ENCODE data around the gene KCNRG. TPM values are rescaled to one million over a fixed set of nuclear protein-coding genes. Genes with fewer than 3 reads are reported as not detected.
"Not testable (repeated sequence)": the region's sequence is repeated elsewhere in the genome, so short reads cannot be mapped to it uniquely, and the experiment has no call there.

KCNRG gene, protein sequence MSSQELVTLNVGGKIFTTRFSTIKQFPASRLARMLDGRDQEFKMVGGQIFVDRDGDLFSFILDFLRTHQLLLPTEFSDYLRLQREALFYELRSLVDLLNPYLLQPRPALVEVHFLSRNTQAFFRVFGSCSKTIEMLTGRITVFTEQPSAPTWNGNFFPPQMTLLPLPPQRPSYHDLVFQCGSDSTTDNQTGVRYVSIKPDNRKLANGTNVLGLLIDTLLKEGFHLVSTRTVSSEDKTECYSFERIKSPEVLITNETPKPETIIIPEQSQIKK
- 3.5 TPM for total RNA-seq
- polyA plus RNA-seq, result 0.68 TPM

DNA sequence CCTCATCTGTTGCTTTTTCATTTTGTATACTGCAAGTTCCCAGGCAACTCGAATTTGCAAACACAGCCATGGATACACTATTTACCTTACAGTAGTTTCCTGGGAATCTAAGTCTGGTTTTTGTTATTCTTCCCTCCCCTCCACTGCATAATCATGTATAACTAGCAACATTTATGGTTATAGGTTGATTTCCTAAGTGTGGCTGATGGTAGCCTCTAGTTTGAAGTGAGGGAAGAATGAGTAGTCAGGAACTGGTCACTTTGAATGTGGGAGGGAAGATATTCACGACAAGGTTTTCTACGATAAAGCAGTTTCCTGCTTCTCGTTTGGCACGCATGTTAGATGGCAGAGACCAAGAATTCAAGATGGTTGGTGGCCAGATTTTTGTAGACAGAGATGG, at the start of gene KCNRG:
Gene KCNRG, plus strand, starts transcription at position 187 of the 400 bp plus-strand sequence. Its CDS starts 50 bp downstream, at position 237.
- no peak for DNase-seq (ENCODE audit: extremely low spot score)
- Histone ChIP-seq H3K36me3 (ENCODE audit: insufficient read depth) (peaks cover 4% of the 10 kb centered on the region), H3K27ac (ENCODE audit: low read depth) (no peak within 1 kb of the TSS), H3K4me1 (ENCODE audit: insufficient read depth) (no peaks in the 10 kb centered on the region), H3K4me3 (ENCODE audit: low read depth, low read length) (no peak within 1 kb of the TSS)
- 28% methylated on average over 5 of the region's 5 CpGs for WGBS

DNA sequence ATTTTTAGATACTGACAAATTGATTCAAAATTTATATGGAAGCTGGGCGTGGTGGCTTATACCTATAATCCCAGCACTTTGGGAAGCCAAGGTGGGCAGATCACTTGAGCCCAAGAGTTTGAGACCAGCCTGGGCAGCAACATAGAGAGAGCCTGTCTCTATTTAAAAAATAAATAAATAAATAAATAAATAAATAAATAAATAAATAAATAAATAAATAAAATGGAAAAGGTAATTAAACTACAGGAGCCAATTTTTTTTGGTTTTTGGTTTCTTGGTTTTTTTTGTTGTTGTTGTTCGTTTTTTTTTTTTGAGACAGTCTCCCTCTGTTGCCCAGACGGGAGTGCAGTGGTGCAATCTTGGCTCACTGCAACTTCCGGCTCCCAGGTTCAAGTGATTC, 47.8 kb upstream of the KCNRG start:
- 96% methylated on average over 4 of the region's 4 CpGs for WGBS
- H3K4me1 ChIP-seq (ENCODE audit: insufficient read depth), result no peaks in the 10 kb centered on the region
- no peak overlapping the region for H3K4me3 ChIP-seq (ENCODE audit: low read depth, low read length)
- no peaks in the 10 kb centered on the region for H3K36me3 ChIP-seq (ENCODE audit: insufficient read depth)
- no peak for DNase-seq (ENCODE audit: extremely low spot score)
- no peak overlapping the region for H3K27ac ChIP-seq (ENCODE audit: low read depth)

DNA sequence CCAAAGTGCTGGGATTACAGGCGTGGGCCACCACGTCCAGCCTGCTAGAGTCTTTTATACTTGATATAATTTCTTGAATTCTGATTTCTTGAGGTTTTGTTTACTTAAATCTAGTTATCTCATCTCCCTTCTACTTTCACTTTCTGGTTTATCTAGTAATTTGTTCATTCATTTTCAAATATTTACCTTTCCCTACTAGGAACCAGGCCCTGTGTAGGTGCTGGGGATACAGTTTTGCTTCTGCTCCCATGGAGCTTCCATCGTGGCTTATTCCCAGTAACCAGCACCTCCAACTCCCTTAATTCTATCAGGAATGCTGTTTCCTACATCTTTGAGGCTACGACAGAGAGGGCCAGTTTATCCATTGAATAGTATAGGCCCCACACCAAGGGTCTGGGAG, 42.5 kb upstream of the KCNRG start:
- H3K27ac ChIP-seq (ENCODE audit: low read depth), result no peak overlapping the region
- H3K4me3 ChIP-seq (ENCODE audit: low read depth, low read length), result no peak overlapping the region
- 82% methylated on average over 4 of the region's 4 CpGs for WGBS
- no peaks in the 10 kb centered on the region for H3K36me3 ChIP-seq (ENCODE audit: insufficient read depth)
- no peaks in the 10 kb centered on the region for H3K4me1 ChIP-seq (ENCODE audit: insufficient read depth)
- DNase-seq (ENCODE audit: extremely low spot score), result no peak

DNA sequence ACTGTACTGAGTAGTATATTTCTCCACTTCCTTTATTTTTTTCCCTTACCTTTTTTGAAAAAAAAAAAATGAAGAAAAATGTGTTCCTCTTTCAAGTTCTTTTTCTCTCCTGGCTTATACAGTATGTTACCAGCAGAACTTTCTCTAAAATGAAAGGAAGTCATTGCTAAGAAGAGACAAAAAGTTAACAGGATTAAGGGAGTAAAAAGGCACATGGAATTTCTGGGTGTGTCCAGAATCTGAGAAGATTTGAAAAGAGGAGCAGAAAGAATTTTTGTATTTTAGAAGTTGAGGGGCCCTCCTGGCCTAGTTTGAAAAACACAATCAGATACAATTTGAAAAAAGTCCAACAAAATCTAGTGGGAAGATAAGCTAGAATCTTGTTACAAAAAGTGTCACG, 39.4 kb upstream of the KCNRG start:
- Histone ChIP-seq H3K27ac (ENCODE audit: low read depth) (no peak overlapping the region), H3K4me3 (ENCODE audit: low read depth, low read length) (no peak overlapping the region), H3K36me3 (ENCODE audit: insufficient read depth) (no peaks in the 10 kb centered on the region), H3K4me1 (ENCODE audit: insufficient read depth) (no peaks in the 10 kb centered on the region)
- DNase-seq (ENCODE audit: extremely low spot score), result no peak
- WGBS, result 86% methylated on average over 1 of the region's 1 CpG

DNA sequence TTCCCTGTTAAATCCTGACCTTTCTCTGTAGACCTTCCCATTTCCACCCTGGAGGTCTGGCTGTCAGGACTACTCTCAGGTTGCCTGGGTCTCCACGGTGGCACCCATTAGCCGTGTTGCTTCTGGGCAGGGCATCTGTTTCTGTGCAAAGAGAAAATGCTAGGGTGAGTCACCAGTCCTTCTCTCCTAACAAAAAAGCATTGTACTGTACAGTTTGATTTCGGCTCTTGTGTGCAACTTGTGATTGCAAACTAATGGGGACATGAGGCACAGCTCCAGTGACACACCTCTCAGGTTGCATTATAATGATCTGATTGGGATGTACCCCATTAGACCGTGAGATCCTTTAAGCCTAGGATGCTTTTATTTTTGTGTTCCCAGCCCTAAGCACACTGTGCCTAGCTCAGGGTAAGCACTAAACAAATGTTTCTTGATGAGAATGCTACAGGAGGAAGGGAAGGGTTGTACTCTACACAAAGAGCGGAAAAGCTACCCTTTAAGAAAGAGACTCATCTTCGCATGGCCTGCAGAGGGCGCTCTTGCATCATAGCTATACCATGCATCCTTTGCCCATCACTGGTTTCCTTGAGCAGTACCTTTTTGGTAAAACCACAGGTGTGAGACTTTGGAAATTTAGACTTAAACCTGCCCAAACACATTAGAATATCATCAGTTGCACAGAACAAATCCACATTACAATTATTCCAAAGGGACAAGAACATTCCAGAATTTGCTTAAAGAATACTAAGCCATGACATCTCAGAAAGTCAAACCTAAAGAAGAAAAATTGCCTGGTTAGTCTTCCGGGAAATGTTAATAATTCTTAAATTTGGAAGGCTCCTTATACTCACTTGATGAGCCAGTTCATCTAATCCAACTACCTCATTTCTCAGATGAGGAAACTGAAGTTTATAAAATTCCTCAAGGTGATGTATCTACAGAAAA, 38.7 kb upstream of the KCNRG start:
- 51% methylated on average over 8 of the region's 8 CpGs for WGBS
- Histone ChIP-seq H3K4me1 (ENCODE audit: insufficient read depth) (no peaks in the 10 kb centered on the region), H3K36me3 (ENCODE audit: insufficient read depth) (no peaks in the 10 kb centered on the region), H3K27ac (ENCODE audit: low read depth) (no peak overlapping the region), H3K4me3 (ENCODE audit: low read depth, low read length) (no peak overlapping the region)
- DNase-seq (ENCODE audit: extremely low spot score), result peak; percentile 28

DNA sequence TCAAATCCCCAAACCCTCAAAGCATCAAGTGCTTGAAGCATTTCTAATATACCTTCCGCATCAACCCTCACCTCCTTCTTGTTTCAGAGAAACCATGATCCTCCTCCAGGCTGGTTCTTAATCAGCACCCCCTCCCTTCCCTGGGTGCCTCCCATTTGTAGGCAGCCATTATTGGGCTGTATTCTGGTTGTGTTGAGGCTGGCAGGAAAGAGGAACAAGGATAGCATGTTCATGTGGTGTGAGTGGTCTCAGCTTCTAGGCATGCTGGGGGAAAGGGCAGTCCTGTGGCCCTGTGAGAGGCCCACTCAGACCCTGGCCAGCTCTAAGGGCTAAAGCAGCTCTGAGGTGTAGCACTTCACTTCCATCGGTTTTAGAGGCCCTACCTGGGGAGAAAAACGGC, 37.3 kb upstream of the KCNRG start:
- Histone ChIP-seq H3K36me3 (ENCODE audit: insufficient read depth) (no peaks in the 10 kb centered on the region), H3K27ac (ENCODE audit: low read depth) (no peak overlapping the region), H3K4me3 (ENCODE audit: low read depth, low read length) (no peak overlapping the region), H3K4me1 (ENCODE audit: insufficient read depth) (no peaks in the 10 kb centered on the region)
- WGBS, result 81% methylated on average over 3 of the region's 3 CpGs
- DNase-seq (ENCODE audit: extremely low spot score), result no peak

DNA sequence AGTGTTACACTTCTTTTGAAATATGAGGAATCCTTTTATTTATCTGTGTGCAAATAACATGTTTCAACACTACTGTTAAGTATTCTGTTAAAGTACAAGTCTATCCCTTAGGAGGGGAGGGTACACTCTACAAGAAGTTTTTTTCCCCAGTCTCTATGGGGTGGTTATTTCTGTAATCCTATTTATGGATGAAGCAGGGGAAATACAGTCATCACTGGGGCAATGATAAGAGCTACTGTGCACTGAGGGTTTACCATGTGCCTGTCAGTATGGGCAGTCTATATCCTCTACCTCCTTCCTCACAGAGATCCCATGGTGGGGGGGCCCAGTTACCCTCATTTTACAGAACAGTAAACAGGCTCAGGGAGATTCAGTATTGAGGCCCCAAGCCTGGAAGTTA, 35.0 kb upstream of the KCNRG start:
- no peaks in the 10 kb centered on the region for H3K36me3 ChIP-seq (ENCODE audit: insufficient read depth)
- no peak overlapping the region for H3K4me3 ChIP-seq (ENCODE audit: low read depth, low read length)
- no peaks in the 10 kb centered on the region for H3K4me1 ChIP-seq (ENCODE audit: insufficient read depth)
- no peak for DNase-seq (ENCODE audit: extremely low spot score)
- no peak overlapping the region for H3K27ac ChIP-seq (ENCODE audit: low read depth)

DNA sequence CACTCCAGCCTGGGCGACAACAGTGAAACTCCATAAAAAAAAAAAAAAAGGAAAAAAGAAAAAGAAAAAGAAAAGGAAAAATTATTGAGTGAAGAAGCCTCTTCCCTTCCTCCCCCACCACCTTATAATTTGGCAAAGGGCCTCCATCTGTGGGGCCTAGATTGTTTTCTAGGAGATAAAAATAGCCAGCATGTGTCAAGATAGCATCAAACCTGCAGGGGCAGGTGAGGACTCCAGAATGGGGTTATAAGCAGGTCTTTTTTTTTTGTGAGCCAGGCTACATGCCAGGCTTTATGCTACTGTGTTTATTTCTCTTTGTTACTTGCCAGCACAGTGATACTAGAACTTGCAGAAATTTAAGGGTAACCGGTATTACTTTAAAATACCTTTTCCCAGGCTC, 30.1 kb upstream of the KCNRG start:
- 75% methylated on average over 2 of the region's 2 CpGs for WGBS
- Histone ChIP-seq H3K27ac (ENCODE audit: low read depth) (no peak overlapping the region), H3K4me3 (ENCODE audit: low read depth, low read length) (no peak overlapping the region), H3K36me3 (ENCODE audit: insufficient read depth) (peaks cover 3% of the 10 kb centered on the region), H3K4me1 (ENCODE audit: insufficient read depth) (no peaks in the 10 kb centered on the region)
- no peak for DNase-seq (ENCODE audit: extremely low spot score)

DNA sequence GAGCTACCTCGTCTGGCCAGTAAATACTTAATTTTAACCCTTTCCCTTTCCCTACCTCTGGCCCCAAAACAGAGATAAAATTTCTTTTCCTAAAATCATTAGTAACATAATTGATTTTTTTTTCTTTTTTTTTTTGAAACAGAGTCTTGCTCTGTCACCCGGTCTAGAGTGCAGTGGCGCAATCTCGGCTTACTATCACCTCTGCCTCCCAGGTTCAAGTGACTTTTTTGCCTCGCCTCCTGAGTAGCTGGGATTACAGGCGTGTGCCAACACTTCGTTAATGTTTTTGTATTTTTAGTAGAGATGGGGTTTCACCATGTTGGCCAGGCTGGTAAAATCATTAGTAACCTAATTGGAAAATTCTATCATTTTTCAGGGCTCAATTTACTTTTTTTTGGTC, 28.8 kb upstream of the KCNRG start:
- peaks cover 3% of the 10 kb centered on the region for H3K36me3 ChIP-seq (ENCODE audit: insufficient read depth)
- no peaks in the 10 kb centered on the region for H3K4me1 ChIP-seq (ENCODE audit: insufficient read depth)
- no peak for DNase-seq (ENCODE audit: extremely low spot score)
- H3K27ac ChIP-seq (ENCODE audit: low read depth), result no peak overlapping the region
- WGBS, result 90% methylated on average over 7 of the region's 7 CpGs
- no peak overlapping the region for H3K4me3 ChIP-seq (ENCODE audit: low read depth, low read length)

DNA sequence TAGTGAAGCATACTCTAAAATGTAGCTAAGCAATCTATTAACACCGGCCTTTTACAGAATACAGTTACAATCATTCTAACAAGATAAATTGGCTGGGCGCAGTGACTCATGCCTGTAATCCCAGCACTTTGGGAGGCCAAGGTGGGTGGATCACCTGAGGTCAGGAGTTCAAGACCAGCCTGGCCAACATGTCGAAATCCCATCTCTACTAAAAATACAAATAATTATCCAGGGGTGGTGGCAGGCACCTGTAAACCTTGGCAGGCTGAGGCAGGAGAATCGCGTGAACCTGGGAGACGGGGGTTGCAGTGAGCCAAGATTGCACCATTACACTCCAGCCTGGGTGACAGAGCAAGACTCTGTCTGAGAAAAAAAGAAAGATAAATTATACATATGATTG, 24.6 kb upstream of the KCNRG start:
- not testable (repeated sequence) for H3K27ac ChIP-seq (ENCODE audit: low read depth); H3K4me3 ChIP-seq (ENCODE audit: low read depth, low read length); DNase-seq (ENCODE audit: extremely low spot score); H3K4me1 ChIP-seq (ENCODE audit: insufficient read depth); H3K36me3 ChIP-seq (ENCODE audit: insufficient read depth)
- 96% methylated on average over 6 of the region's 6 CpGs for WGBS

DNA sequence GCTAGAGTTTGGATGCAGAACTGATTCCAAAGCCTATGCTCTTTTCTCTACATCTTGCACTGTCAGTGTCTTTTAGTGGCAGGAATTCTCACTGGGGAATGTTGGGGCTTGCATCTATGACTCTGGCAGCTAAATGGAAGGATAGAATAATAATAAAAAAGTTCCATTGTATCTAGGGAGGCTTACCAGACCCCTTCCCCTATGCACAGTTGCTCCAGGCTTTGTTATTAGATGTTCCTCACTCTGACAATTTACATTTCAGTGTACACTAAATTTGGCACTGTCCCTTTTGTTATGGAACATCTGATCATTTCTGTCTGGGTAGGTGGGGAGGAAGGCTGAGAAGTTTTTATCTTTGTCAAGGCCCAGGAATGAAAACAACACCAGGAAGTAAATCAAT, 22.1 kb upstream of the KCNRG start:
- no peak for DNase-seq (ENCODE audit: extremely low spot score)
- Histone ChIP-seq H3K4me3 (ENCODE audit: low read depth, low read length) (no peak overlapping the region), H3K36me3 (ENCODE audit: insufficient read depth) (peaks cover 3% of the 10 kb centered on the region), H3K27ac (ENCODE audit: low read depth) (no peak overlapping the region), H3K4me1 (ENCODE audit: insufficient read depth) (no peaks in the 10 kb centered on the region)

DNA sequence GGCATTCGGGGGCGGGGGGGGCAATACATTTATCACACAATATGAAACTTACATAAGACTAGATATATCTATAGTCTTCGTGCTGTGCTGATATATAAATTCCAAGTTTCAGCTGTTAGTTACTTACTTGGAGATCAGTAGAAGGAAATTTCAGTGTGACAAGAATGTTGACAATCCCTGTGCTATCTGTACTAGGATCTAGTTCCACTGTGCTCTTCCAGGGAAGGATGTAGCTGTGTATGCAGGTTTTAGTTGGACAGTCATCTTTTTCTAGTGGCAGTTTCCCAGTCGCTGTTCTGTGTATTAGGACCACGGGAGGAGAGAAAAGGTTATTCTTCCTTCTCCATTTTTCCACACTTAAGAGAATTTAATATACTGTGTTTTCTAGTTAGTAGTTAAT, 21.6 kb upstream of the KCNRG start:
- Histone ChIP-seq H3K36me3 (ENCODE audit: insufficient read depth) (peaks cover 3% of the 10 kb centered on the region), H3K27ac (ENCODE audit: low read depth) (no peak overlapping the region), H3K4me3 (ENCODE audit: low read depth, low read length) (no peak overlapping the region), H3K4me1 (ENCODE audit: insufficient read depth) (no peaks in the 10 kb centered on the region)
- 82% methylated on average over 5 of the region's 5 CpGs for WGBS
- DNase-seq (ENCODE audit: extremely low spot score), result no peak

DNA sequence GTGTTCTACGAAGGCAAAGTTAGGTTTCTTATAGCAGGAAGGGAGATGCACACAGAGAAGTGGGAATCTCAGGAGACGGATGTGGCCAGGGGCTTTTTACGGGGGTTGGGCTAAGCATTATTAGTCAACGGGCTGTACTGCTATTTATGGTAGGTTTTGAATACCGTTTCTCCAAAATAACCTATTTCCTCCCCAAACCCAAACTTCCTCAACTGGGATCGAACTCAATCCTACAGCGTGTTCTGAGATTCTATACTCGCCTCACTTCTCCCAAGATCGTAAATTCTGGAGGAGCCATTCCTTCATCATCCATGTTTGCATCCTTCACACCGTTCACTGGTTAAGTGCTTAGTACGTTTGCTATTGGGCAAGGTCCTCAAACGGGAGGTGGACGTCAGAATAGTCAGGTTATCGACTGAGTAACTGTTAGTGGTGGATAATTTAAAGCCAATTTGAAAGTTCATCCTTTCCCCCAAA, 19.6 kb upstream of the KCNRG start:
- 27% methylated on average over 14 of the region's 14 CpGs for WGBS
- no peak for DNase-seq (ENCODE audit: extremely low spot score)
- Histone ChIP-seq H3K36me3 (ENCODE audit: insufficient read depth) (no peaks in the 10 kb centered on the region), H3K27ac (ENCODE audit: low read depth) (peak overlapping the region; percentile 62), H3K4me1 (ENCODE audit: insufficient read depth) (peaks cover 5% of the 10 kb centered on the region), H3K4me3 (ENCODE audit: low read depth, low read length) (peak overlapping the region; percentile 69)
